ENCODE measurements around the gene PDK2.
A peak's percentile ranks its signal among the peaks of the same experiment; 100 is the strongest.

PDK2 gene

GRCh38 chr17:50147841-50148225 is 52.7 kb downstream of the PDK2 start:
- DNase-seq (ENCODE audit: low read depth) = no peak
- peak overlapping the region; percentile 60 for H3K4me3 ChIP-seq (ENCODE audit: control insufficient read depth, low read depth, low read length)
- TF ChIP-seq CTCF (IDR thresholded peaks at IDR 0.05; ENCODE audit: control insufficient read depth, insufficient read depth, low read depth, low read length, missing control alignments) = no peak

GRCh38 chr17:50148226-50149090 is 53.3 kb downstream of the PDK2 start:
- peak overlapping the region; percentile 60 for H3K4me3 ChIP-seq (ENCODE audit: control insufficient read depth, low read depth, low read length)
- TF ChIP-seq CTCF (IDR thresholded peaks at IDR 0.05; ENCODE audit: control insufficient read depth, insufficient read depth, low read depth, low read length, missing control alignments) = peak; percentile 47
- no peak for DNase-seq (ENCODE audit: low read depth)

GRCh38 chr17:50149091-50149416 is 53.9 kb downstream of the PDK2 start:
- TF ChIP-seq CTCF (IDR thresholded peaks at IDR 0.05; ENCODE audit: control insufficient read depth, insufficient read depth, low read depth, low read length, missing control alignments) = no peak
- peak overlapping the region; percentile 60 for H3K4me3 ChIP-seq (ENCODE audit: control insufficient read depth, low read depth, low read length)
- no peak for DNase-seq (ENCODE audit: low read depth)

- no peak for TF ChIP-seq CTCF (IDR thresholded peaks at IDR 0.05; ENCODE audit: control insufficient read depth, insufficient read depth, low read depth, low read length, missing control alignments)
- H3K4me3 ChIP-seq (ENCODE audit: control insufficient read depth, low read depth, low read length) = peak overlapping the region; percentile 60
- DNase-seq (ENCODE audit: low read depth) = no peak
Observed at GRCh38 chr17:50149417-50150353, 54.5 kb downstream of the PDK2 start.

- no peak for TF ChIP-seq CTCF (IDR thresholded peaks at IDR 0.05; ENCODE audit: control insufficient read depth, insufficient read depth, low read depth, low read length, missing control alignments)
- no peak for DNase-seq (ENCODE audit: low read depth)
- peak within 1 kb of the TSS; percentile 60 for H3K4me3 ChIP-seq (ENCODE audit: control insufficient read depth, low read depth, low read length)
Observed at GRCh38 chr17:50150354-50151040, 55.3 kb downstream of the PDK2 start, which contains the start of gene PPP1R9B. Gene PPP1R9B, minus strand, starts transcription at chr17:50150677. Its CDS starts 164 bp downstream, at chr17:50150513.

Measured in AG09309 (cell line).